Left lung (tissue), 14 donors: ENCODE measurements around the gene FAM90A26. TPM values are rescaled to one million over a fixed set of nuclear protein-coding genes. Genes with fewer than 3 reads are reported as not detected.
"Not testable (repeated sequence)": the region's sequence is repeated elsewhere in the genome, so short reads cannot be mapped to it uniquely, and the experiment has no call there.

Source experiments
- ATAC-seq: fragments of 200-7000 bp; cut with Tn5 transposase; one replicate; pipeline ENCODE4 v1.9.1; 2020; ENCODE audit warnings: moderate library complexity
- DNase-seq, 4 donors: peaks; one replicate each; pipeline ENCODE4 v3.0.0-alpha.2; 2013 to 2020
- H3K27ac ChIP-seq, 2 donors: fragments of 200-600 bp; sonication (generic) in 1 of 2; one replicate each; pipeline versions ENCODE4 v1.5.0 to v1.8.0; 2020 to 2021
- H3K27me3 ChIP-seq, 2 donors: fragments of 200-600 bp; sonication (generic) in 1 of 2; one replicate each; pipeline versions ENCODE4 v1.5.0 to v1.8.0; 2020 to 2021
- H3K36me3 ChIP-seq, 2 donors: fragments of 200-600 bp; sonication (generic) in 1 of 2; one replicate each; pipeline versions ENCODE4 v1.5.0 to v1.8.0; 2020 to 2021
- H3K4me1 ChIP-seq, 2 donors: fragments of 200-600 bp; one replicate each; pipeline ENCODE4 v1.8.0; 2021
- H3K4me3 ChIP-seq, 2 donors: fragments of 200-600 bp; sonication (generic) in 1 of 2; one replicate each; pipeline versions ENCODE4 v1.5.0 to v1.8.0; 2020 to 2021; ENCODE audit warnings: mild to moderate bottlenecking in 1 of 2
- H3K9me3 ChIP-seq, 2 donors: fragments of 200-600 bp; sonication (generic) in 1 of 2; one replicate each; pipeline versions ENCODE4 v1.5.0 to v1.8.0; 2020 to 2021
- intact Hi-C, 2 donors: fragments of 100-400 bp; cut with DNase I; formaldehyde crosslinking; loops; one replicate each; pipeline versions ENCODE4 v1.11.2 to v1.14.2; 2022
- long read RNA-seq, 12 donors: library from polyadenylated mRNA in 2 of 12; unstranded in 2 of 12; transcript quantifications; one replicate each; pipeline ENCODE4 v2.0.0 and lab custom pipeline, GENCODE V29; 2019 to 2026
- polyA plus RNA-seq, 6 donors: library from polyadenylated mRNA; unstranded; fragments of 120-200 nt; gene quantifications; one replicate each; pipeline ENCODE4 v1.2.1, GENCODE V29; 2013; ENCODE audit not compliant: insufficient read length in 6 of 6
- total RNA-seq, 2 donors: library from RNA; stranded (reverse); fragmentation: NEBNext Ultra II Directional; extraction: Animal tissue kit (Norgen Biotek cat#: 25700); gene quantifications; one replicate each; pipeline ENCODE4 v1.2.1, GENCODE V29; 2021
- TF ChIP-seq, protein P1 (sequence below), 2 donors: fragments of 200-600 bp; sonication (generic) in 1 of 2; IDR thresholded peaks; one replicate each; pipeline versions ENCODE4 v1.5.0 to v1.8.0; 2021; ENCODE audit warnings: antibody characterized with exemption in 2 of 2
- donor health status: DM: no; HTN: yes; CAD: no.
- donor health status: DM: no; HTN: no; CAD: no.

The FAM90A26 gene, protein sequence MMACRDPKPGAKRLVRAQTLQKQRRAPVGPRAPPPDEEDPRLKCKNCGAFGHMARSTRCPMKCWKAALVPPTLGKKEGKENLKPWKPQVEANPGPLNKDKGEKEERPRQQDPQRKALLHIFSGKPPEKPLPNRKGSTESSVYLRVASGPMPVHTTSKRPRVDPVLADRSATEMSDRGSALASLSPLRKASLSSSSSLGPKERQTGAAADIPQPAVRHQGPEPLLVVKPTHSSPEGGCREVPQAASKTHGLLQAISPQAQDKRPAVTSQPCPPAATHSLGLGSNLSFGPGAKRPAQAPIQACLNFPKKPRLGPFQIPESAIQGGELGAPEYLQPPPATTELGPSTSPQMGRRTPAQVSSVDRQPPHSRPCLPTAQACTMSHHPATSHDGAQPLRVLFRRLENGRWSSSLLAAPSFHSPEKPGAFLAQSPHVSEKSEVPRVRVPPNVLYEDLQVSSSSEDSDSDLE
- total RNA-seq (not detected), polyA plus RNA-seq (under 1 TPM; 0.08 to 0.23 (median 0.14) TPM)
- long read RNA-seq, donor 1, result 0 reads
- long read RNA-seq, donor 2, result 0 reads
- long read RNA-seq, donor 3, result 0 reads
- long read RNA-seq, donor 4, result 0 reads
- long read RNA-seq, donor 5, result 0 reads
- long read RNA-seq, donor 6, result 0 reads
- long read RNA-seq, donor 7, result 0 reads
- long read RNA-seq, donor 8, result 0 reads
- long read RNA-seq, donor 9, result 0 reads
- long read RNA-seq, donor 10, result 0 reads
- long read RNA-seq, donor 11, result 0 reads
- long read RNA-seq, donor 12, result 0 reads

DNA sequence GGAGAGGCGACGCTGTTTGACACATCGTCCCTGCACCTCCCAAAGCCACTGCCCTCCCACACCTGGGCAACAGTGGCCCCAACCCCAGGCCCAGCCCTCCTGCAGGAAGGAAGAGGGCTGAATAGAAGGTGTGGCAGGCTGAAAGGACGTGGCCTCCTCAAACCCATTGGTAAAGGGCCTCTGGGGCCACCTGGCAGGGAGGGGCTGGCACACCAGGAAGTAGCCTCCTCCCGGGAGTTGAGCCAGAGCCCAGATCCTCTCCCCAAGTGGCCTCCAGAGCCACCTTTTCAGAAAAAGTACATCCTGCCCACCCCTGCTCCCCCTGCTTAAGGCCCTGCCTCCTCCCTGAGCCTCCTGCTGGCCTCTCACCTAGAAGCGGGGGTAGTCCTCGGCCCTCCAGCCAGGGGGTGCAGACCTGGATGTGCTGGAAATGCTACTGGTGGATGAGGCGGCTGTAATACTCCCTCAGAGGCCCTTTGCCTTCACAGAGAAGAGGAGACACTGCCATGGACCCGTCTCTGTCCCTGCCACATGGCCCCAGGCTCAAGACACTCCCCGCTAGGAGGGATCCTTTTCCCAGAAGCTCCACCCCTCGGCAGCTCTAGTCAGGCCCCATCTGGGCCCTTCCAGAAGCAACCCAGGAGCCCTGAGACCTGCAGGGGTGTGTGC is at the start of gene FAM90A26:
Gene FAM90A26, plus strand, starts transcription at position 619 of the 669 bp plus-strand sequence. CDS start 2,764 bp downstream, outside the sequence.
- intact Hi-C loops, DNase-seq, H3K4me3 ChIP-seq, H3K4me1 ChIP-seq, H3K36me3 ChIP-seq, ATAC-seq, H3K9me3 ChIP-seq, H3K27me3 ChIP-seq, H3K27ac ChIP-seq: not testable (repeated sequence)

DNA sequence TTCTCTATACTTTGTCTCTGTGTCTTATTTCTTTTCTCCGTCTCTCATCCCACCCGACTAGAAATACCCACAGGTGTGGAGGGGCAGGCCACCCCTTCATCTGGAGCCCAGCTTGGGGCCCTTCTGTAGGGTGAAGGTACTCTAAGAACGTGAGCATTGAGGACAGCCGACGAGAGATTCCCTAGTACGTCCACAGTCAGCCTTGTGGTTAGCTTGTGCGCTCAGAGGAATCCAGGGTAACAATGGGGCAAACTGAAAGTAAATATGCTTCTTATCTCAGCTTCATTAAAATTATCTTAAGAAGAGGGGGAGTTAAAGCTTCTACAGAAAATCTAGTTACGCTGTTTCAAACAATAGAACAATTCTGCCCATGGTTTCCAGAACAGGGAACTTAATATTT is 47.5 kb upstream of the FAM90A26 start:
- intact Hi-C loops, H3K9me3 ChIP-seq, DNase-seq, H3K27ac ChIP-seq, H3K4me3 ChIP-seq, H3K4me1 ChIP-seq, ATAC-seq, H3K36me3 ChIP-seq: not testable (repeated sequence)
- peaks cover 0 to 23% of the 10 kb centered on the region in 2 donors for H3K27me3 ChIP-seq

DNA sequence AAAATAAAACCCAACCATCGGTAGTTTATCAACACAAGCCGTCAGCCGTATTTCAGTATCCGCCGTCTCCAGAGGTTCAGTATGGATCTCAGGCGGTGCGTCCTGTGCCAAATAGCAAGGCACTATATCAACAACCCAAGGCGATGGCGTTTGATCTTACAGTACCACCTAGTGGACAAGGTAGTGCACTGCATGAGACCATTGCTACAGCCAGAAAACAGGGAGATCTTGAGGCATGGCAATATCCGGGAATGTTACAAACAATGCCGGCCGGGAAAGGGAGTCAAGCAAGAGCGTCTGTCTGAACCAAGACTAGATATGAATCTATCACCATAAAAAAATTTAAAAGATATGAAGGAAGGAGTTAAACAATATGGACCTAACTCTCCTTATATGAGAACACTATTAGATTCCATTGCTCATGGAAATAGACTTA is 46.6 kb upstream of the FAM90A26 start:
- H3K27me3 ChIP-seq, result peaks cover 0 to 23% of the 10 kb centered on the region in 2 donors
- H3K27ac ChIP-seq, H3K9me3 ChIP-seq, H3K4me3 ChIP-seq, intact Hi-C loops, H3K4me1 ChIP-seq, H3K36me3 ChIP-seq: not testable (repeated sequence)
- peak in 1 of 4 donors; percentile 58 for DNase-seq
- ATAC-seq, result peak; percentile 59
- TF ChIP-seq, protein P1, sequence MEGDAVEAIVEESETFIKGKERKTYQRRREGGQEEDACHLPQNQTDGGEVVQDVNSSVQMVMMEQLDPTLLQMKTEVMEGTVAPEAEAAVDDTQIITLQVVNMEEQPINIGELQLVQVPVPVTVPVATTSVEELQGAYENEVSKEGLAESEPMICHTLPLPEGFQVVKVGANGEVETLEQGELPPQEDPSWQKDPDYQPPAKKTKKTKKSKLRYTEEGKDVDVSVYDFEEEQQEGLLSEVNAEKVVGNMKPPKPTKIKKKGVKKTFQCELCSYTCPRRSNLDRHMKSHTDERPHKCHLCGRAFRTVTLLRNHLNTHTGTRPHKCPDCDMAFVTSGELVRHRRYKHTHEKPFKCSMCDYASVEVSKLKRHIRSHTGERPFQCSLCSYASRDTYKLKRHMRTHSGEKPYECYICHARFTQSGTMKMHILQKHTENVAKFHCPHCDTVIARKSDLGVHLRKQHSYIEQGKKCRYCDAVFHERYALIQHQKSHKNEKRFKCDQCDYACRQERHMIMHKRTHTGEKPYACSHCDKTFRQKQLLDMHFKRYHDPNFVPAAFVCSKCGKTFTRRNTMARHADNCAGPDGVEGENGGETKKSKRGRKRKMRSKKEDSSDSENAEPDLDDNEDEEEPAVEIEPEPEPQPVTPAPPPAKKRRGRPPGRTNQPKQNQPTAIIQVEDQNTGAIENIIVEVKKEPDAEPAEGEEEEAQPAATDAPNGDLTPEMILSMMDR (IDR thresholded peaks at IDR 0.05), result peak; percentile 81 to 85

DNA sequence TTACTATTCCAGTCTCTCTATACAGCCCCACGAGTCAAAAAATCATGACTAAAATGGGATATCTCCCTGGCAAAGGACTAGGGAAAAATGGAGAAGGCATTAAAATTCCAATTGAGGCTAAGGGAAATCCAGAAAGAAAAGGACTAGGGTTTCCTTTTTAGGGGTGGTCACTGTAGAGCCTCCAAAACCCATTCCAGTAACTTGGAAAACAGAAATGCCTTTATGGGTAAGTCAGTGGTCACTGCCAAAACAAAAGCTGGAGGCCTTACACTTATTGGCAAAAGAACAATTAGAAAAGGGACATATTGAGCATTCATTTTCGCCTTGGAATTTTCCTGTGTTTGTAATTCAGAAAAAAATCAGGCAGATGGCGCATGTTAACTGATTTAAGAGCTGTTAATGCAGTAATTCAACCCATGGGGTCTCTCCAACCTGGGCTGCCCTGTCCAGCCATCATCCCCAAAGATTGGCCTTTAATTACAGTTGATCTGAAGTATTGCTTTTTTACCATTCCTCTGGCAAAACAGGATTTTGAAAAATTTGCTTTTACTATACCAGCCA is 44.5 kb upstream of the FAM90A26 start:
- ATAC-seq, intact Hi-C loops: not testable (repeated sequence)
- DNase-seq, result peak in 1 of 4 donors; percentile 14

DNA sequence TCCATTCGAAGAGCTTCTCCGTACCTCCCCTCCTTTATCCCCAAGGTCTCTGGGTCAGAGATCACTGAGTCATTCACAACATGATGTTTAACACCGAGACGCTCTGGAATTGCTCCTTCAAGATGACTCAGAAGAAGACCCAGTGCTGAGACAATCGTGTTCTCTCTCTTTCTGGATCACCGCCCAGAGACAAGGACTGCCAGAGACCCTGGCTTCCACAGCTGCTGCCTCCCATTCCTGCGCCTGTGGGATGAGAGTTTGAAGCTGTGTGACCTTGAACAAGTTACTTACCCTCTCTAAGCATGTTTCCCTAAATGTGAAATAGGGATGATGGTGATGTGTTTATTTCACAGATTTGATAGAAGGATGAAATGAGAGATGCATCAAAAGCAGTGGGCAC is 38.8 kb upstream of the FAM90A26 start:
- H3K4me1 ChIP-seq, DNase-seq, H3K36me3 ChIP-seq, H3K9me3 ChIP-seq, ATAC-seq, intact Hi-C loops, H3K4me3 ChIP-seq, H3K27ac ChIP-seq: not testable (repeated sequence)
- H3K27me3 ChIP-seq, result peaks cover 0 to 11% of the 10 kb centered on the region in 2 donors

More for the DNA sequence above, 44.5 kb upstream of the FAM90A26 start:
- H3K27me3 ChIP-seq, result peaks cover 0 to 35% of the 10 kb centered on the region in 2 donors
- H3K4me1 ChIP-seq, H3K9me3 ChIP-seq, H3K27ac ChIP-seq, H3K36me3 ChIP-seq, H3K4me3 ChIP-seq: not testable (repeated sequence)

DNA sequence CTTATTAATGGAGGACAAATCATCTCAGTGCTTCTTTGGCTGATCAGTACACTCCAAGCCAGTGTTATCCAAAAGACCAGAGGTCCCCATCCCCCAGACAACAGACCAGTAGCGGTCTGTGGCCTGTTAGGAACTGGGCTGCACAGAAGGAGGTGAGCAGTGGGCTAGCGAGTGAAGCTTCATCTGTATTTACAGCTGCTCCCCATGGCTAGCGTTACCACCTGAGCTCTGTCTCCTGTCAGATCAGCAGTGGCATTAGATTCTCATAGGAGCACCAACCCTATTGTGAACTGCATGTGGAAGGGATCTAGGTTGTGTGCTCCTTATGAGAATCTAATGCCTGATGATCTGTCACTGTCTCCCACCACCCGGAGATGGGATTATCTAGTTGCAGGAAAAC is 37.4 kb upstream of the FAM90A26 start:
- H3K27ac ChIP-seq, H3K36me3 ChIP-seq, H3K4me1 ChIP-seq, H3K9me3 ChIP-seq, intact Hi-C loops, DNase-seq, ATAC-seq, H3K4me3 ChIP-seq: not testable (repeated sequence)
- H3K27me3 ChIP-seq, result peaks cover 0 to 11% of the 10 kb centered on the region in 2 donors

DNA sequence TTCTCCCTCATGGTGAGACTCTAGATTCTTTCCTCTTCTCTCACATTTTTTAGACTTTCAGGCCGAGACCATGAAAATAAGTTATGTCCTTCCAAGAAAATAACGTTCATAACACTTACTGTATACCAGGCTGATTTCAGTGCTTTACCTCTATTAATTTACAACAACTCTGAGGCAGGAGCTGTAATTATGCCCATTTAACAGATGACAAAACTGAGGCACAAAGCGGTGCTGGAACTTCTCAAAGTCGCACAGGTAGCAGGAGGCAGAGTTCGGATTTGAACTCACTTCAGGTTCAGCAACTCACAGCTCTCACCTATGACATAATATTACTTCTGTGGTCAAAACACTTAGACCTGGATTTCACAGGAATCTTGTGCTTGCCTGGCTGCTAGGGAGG is 36.2 kb upstream of the FAM90A26 start:
- peaks cover 0 to 11% of the 10 kb centered on the region in 2 donors for H3K27me3 ChIP-seq
- DNase-seq, ATAC-seq, H3K4me3 ChIP-seq, intact Hi-C loops, H3K4me1 ChIP-seq, H3K9me3 ChIP-seq, H3K27ac ChIP-seq, H3K36me3 ChIP-seq: not testable (repeated sequence)

DNA sequence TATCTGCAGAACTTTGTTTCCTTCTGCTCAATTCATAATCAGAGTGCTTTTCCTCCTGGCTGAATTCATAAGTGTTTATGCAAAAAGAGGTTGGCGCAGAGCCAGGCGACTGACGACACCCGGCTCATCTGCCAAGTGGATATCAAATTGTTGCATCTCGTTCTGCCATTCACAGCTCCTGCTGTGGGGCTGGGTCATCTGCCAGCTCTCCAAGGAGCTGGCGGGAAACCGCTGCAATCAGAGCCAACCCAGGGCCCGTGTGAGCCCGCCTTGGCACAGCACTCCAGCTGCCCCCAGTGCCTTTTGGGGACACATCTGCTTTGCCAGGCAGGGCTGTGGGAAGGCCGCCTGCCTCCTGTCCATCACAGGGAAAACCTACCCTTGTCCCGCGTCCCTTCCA is 35.7 kb upstream of the FAM90A26 start:
- peak in 2 of 4 donors; percentile 26 to 71 for DNase-seq
- H3K4me1 ChIP-seq, H3K4me3 ChIP-seq, H3K9me3 ChIP-seq, ATAC-seq, H3K36me3 ChIP-seq, H3K27me3 ChIP-seq, intact Hi-C loops, H3K27ac ChIP-seq: not testable (repeated sequence)

DNA sequence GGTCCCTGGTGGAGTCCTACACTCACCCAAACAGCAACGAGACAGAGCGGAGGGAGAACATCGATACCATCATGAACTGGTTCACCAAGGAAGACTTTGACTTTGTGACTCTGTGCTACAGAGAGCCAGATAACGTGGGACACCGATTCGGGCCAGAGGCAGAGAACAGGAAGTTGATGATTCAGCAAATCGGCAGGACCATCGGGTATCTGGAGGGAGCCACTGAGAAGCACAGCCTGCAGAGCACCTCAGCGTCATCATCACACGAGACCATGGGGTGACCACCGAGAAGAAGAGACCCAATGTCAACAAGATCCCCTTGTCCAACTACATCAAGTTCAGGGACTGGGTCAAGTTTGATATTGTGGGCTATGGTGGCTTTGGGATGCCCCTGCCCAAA is 29.2 kb upstream of the FAM90A26 start:
- ATAC-seq, H3K36me3 ChIP-seq, H3K4me3 ChIP-seq, H3K27ac ChIP-seq, H3K4me1 ChIP-seq, H3K9me3 ChIP-seq, DNase-seq, intact Hi-C loops, H3K27me3 ChIP-seq: not testable (repeated sequence)

DNA sequence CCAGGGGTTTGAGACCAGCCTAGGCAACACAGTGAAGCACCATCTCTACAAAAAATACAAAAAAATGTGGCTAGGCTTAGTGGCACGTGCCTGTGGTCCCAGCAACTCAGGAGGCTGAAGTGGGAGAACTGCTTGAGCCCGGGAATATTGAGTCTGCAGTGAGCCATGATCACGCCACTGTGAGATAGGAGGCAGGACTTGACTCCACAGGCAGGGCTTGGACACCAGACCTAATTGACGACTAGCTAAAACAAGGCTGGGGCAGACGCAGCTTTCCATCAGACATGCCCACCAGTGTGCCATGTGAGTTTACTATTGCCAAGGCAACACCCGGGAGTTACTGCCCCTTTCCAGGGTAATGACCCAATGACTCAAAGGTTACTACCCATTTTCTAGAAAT is 27.4 kb upstream of the FAM90A26 start:
- ATAC-seq, H3K4me1 ChIP-seq, H3K4me3 ChIP-seq, H3K27me3 ChIP-seq, intact Hi-C loops, H3K36me3 ChIP-seq, H3K9me3 ChIP-seq, DNase-seq, H3K27ac ChIP-seq: not testable (repeated sequence)
